ENCODE data around the gene CDC42.

DNA sequence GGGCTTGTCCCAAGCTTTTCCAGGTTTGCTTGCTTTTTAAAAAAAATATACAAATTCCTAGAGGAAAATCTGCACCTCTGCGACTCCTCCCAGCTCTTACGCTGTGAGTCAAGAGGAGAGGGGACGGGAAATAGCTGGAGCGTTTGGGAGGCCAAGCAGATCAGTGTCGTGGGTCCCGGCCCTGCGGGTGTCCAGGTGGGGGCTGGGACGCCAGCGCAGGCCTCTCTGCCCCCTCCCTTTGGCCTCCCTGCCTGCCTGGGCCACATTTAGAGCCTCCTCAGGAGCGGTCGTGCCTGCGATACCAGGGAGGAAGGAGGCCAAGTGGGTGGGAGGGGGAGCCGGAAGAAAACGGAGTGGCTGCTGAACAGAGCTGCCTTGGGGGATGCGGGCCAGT lies 81.4 kb downstream of the CDC42 start:
- TF ChIP-seq CHD1 (IDR thresholded peaks at IDR 0.05; ENCODE audit: low read depth, low read length) (no peak), CTCF (conservative IDR thresholded peaks at IDR 0.05; ENCODE audit: low read depth, low read length) (no peak), RAD21 (IDR thresholded peaks at IDR 0.05; ENCODE audit: low read length) (no peak), SMC3 (IDR thresholded peaks at IDR 0.05; ENCODE audit: low read depth, low read length) (no peak), MAFK (IDR thresholded peaks at IDR 0.05; ENCODE audit: low read depth, low read length) (no peak), MXI1 (IDR thresholded peaks at IDR 0.05; ENCODE audit: borderline replicate concordance, low read depth, low read length) (no peak), RCOR1 (IDR thresholded peaks at IDR 0.05; ENCODE audit: insufficient replicate concordance, low read length) (no peak), BHLHE40 (IDR thresholded peaks at IDR 0.05; ENCODE audit: low read depth, low read length) (no peak), POLR2A (IDR thresholded peaks at IDR 0.05; ENCODE audit: low read depth, low read length) (no peak), FOS (IDR thresholded peaks at IDR 0.05; ENCODE audit: low read depth, low read length) (no peak)
- TF ChIP-seq, protein P1, sequence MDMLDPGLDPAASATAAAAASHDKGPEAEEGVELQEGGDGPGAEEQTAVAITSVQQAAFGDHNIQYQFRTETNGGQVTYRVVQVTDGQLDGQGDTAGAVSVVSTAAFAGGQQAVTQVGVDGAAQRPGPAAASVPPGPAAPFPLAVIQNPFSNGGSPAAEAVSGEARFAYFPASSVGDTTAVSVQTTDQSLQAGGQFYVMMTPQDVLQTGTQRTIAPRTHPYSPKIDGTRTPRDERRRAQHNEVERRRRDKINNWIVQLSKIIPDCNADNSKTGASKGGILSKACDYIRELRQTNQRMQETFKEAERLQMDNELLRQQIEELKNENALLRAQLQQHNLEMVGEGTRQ (IDR thresholded peaks at IDR 0.05; ENCODE audit: low read depth, low read length): no peak
- TF ChIP-seq, protein P2, sequence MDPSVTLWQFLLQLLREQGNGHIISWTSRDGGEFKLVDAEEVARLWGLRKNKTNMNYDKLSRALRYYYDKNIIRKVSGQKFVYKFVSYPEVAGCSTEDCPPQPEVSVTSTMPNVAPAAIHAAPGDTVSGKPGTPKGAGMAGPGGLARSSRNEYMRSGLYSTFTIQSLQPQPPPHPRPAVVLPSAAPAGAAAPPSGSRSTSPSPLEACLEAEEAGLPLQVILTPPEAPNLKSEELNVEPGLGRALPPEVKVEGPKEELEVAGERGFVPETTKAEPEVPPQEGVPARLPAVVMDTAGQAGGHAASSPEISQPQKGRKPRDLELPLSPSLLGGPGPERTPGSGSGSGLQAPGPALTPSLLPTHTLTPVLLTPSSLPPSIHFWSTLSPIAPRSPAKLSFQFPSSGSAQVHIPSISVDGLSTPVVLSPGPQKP (IDR thresholded peaks at IDR 0.05; ENCODE audit: borderline replicate concordance, low read depth, low read length): no peak

All from IMR-90 (cell line).